ENCODE measurements around the gene RASEF. TPM values are rescaled to one million over a fixed set of nuclear protein-coding genes. Genes with fewer than 3 reads are reported as not detected.

RASEF gene
- total RNA-seq, 2 experiments from 2014 or later, result not detected

DNA sequence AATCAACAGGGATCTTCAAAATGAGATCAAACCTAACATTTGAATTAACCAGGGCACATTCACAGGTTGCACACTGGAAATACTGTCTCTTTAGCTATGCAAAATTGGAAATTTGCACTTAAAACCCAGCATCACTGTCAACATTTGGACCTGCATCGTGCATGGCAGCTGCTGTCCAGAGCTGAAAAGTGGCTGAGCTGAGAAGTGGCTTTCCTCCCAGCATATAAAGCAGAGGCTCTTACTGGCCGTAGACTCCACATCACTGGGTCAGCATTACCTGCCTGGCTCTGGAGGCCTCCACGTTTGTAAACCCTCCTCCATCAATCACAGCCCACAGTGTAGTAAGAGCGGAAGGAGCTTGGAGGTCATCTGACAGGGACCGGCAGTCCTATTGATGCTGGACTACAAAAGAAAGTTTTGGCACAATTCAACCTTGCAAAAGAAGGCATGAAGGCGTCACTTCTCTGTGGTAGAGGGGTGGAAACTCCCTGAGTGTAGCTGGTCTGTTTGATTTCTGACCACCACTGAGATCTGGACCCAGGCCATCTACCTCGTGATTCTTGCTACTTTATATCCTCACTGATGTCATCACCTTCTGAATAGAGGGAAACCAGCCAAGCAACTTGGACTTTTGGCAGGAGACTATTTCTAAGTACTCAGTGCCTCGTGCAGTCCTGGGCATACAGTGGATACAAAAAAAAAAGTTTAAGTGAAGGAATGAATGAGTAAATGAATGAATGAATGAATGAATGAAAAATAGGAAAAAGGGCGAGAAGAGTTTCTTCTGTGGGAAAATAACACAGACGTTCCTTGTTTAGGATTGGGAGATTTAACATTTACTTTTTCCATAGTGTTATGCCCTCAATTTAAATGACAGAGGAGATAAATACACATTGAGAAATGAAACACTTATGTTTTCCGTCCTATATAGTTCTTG, 14.8 kb downstream of the RASEF start:
- Mint-ChIP-seq H3K27ac (no peak overlapping the region), H3K4me3 (no peak overlapping the region), H3K27me3 (ENCODE audit: low read depth) (no peaks in the 10 kb centered on the region), H3K36me3 (ENCODE audit: low read depth) (no peaks in the 10 kb centered on the region), H3K4me1 (ENCODE audit: low read depth) (no peaks in the 10 kb centered on the region), H3K9me3 (ENCODE audit: insufficient read depth) (no peaks in the 10 kb centered on the region)
- DNase-seq (no peak), ATAC-seq (no peak)
- ChIA-PET POLR2A (no interaction called here), CTCF (no interaction called here)

DNA sequence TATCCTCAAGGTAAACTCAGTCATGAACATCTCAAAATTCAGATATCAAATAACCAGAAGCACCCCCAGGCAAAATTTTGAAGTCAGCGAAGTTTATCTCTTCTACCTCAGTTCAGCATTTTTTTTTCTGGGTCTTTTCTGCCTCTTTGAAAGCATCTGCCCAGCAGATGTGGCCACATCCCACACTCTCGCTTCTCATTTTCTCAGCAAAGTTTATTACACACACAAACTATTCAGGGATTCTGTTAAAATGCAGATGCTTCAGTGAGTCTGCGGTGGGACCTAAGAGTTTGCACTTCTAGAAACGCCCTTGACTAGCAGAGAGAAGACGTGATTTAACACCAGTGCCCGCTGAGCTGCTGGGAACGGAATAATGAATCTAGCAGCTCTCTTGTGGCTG, 19.3 kb downstream of the RASEF start:
- POLR2A ChIA-PET, result no interaction called here
- H3K36me3 Mint-ChIP-seq (ENCODE audit: low read depth), result no peaks in the 10 kb centered on the region
- ATAC-seq (no peak), DNase-seq (no peak)
- H3K27me3 Mint-ChIP-seq (ENCODE audit: low read depth), result peaks cover 5% of the 10 kb centered on the region
- H3K4me3 Mint-ChIP-seq, result no peak overlapping the region
- no peak overlapping the region for H3K27ac Mint-ChIP-seq
- CTCF ChIA-PET, result no interaction called here
- H3K4me1 Mint-ChIP-seq (ENCODE audit: low read depth), result no peaks in the 10 kb centered on the region
- H3K9me3 Mint-ChIP-seq (ENCODE audit: insufficient read depth), result no peaks in the 10 kb centered on the region

GRCh38 chr9:83041771-83042170, 21.2 kb downstream of the RASEF start:
- H3K27me3 Mint-ChIP-seq (ENCODE audit: low read depth), result peaks cover 5% of the 10 kb centered on the region
- no peaks in the 10 kb centered on the region for H3K4me1 Mint-ChIP-seq (ENCODE audit: low read depth)
- ChIA-PET CTCF (no interaction called here), POLR2A (no interaction called here)
- H3K36me3 Mint-ChIP-seq (ENCODE audit: low read depth), result no peaks in the 10 kb centered on the region
- ATAC-seq (no peak), DNase-seq (no peak)
- no peak overlapping the region for H3K4me3 Mint-ChIP-seq
- no peak overlapping the region for H3K27ac Mint-ChIP-seq
- no peaks in the 10 kb centered on the region for H3K9me3 Mint-ChIP-seq (ENCODE audit: insufficient read depth)

- Mint-ChIP-seq H3K27ac (no peak overlapping the region), H3K27me3 (ENCODE audit: low read depth) (peaks cover 11% of the 10 kb centered on the region), H3K4me3 (no peak overlapping the region), H3K4me1 (ENCODE audit: low read depth) (no peaks in the 10 kb centered on the region), H3K36me3 (ENCODE audit: low read depth) (no peaks in the 10 kb centered on the region), H3K9me3 (ENCODE audit: insufficient read depth) (no peaks in the 10 kb centered on the region)
- no peak for DNase-seq
- ChIA-PET CTCF (no interaction called here), POLR2A (no interaction called here)
- no peak for ATAC-seq
These were observed 23.6 kb downstream of the RASEF start for GRCh38 chr9:83039303-83039702.

GRCh38 chr9:83036043-83036442, 26.9 kb downstream of the RASEF start:
- DNase-seq (no peak), ATAC-seq (no peak)
- ChIA-PET POLR2A (no interaction called here), CTCF (no interaction called here)
- Mint-ChIP-seq H3K9me3 (ENCODE audit: insufficient read depth) (no peaks in the 10 kb centered on the region), H3K4me3 (no peak overlapping the region), H3K4me1 (ENCODE audit: low read depth) (no peaks in the 10 kb centered on the region), H3K36me3 (ENCODE audit: low read depth) (no peaks in the 10 kb centered on the region), H3K27ac (no peak overlapping the region), H3K27me3 (ENCODE audit: low read depth) (peaks cover 15% of the 10 kb centered on the region)

DNA sequence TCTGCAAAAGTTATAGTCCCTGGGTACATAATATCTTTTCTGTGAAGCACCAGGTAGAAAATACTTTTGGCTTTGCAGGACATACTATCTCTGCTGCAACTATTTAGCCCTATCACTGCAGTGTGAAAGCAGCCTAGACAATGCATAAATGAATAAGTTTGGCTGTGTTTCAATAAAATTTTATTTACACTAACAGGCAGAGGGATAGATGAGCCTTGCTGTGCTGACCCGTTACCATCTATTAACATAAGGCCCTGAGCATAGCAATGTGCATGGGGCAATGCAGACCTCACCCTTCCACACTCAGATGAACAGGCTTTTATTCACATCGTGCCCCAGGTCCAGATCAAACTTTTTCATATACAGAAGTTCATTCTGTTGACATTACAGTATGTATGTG, 27.8 kb downstream of the RASEF start:
- ATAC-seq, result no peak

GRCh38 chr9:83034587-83034986, 28.4 kb downstream of the RASEF start:
- Mint-ChIP-seq H3K4me3 (no peak overlapping the region), H3K27me3 (ENCODE audit: low read depth) (peaks cover 17% of the 10 kb centered on the region), H3K4me1 (ENCODE audit: low read depth) (no peaks in the 10 kb centered on the region), H3K9me3 (ENCODE audit: insufficient read depth) (no peaks in the 10 kb centered on the region), H3K36me3 (ENCODE audit: low read depth) (no peaks in the 10 kb centered on the region), H3K27ac (no peak overlapping the region)
- ChIA-PET CTCF (no interaction called here), POLR2A (no interaction called here)
- DNase-seq (no peak), ATAC-seq (no peak)

More for the DNA sequence above, 27.8 kb downstream of the RASEF start:
- peaks cover 17% of the 10 kb centered on the region for H3K27me3 Mint-ChIP-seq (ENCODE audit: low read depth)
- DNase-seq, result no peak
- H3K9me3 Mint-ChIP-seq (ENCODE audit: insufficient read depth), result no peaks in the 10 kb centered on the region
- H3K4me1 Mint-ChIP-seq (ENCODE audit: low read depth), result no peaks in the 10 kb centered on the region
- POLR2A ChIA-PET, result no interaction called here
- CTCF ChIA-PET, result no interaction called here
- no peak overlapping the region for H3K4me3 Mint-ChIP-seq
- H3K27ac Mint-ChIP-seq, result no peak overlapping the region
- H3K36me3 Mint-ChIP-seq (ENCODE audit: low read depth), result no peaks in the 10 kb centered on the region

GRCh38 chr9:83034026-83034425, 28.9 kb downstream of the RASEF start:
- peaks cover 15% of the 10 kb centered on the region for H3K27me3 Mint-ChIP-seq (ENCODE audit: low read depth)
- DNase-seq (no peak), ATAC-seq (no peak)
- no peak overlapping the region for H3K4me3 Mint-ChIP-seq
- H3K27ac Mint-ChIP-seq, result no peak overlapping the region
- POLR2A ChIA-PET, result no interaction called here
- CTCF ChIA-PET, result no interaction called here
- no peaks in the 10 kb centered on the region for H3K4me1 Mint-ChIP-seq (ENCODE audit: low read depth)
- no peaks in the 10 kb centered on the region for H3K9me3 Mint-ChIP-seq (ENCODE audit: insufficient read depth)
- H3K36me3 Mint-ChIP-seq (ENCODE audit: low read depth), result no peaks in the 10 kb centered on the region

GRCh38 chr9:83032065-83032625, 30.8 kb downstream of the RASEF start:
- H3K36me3 Mint-ChIP-seq (ENCODE audit: low read depth), result no peaks in the 10 kb centered on the region
- ATAC-seq, result no peak
- no peaks in the 10 kb centered on the region for H3K4me1 Mint-ChIP-seq (ENCODE audit: low read depth)
- H3K9me3 Mint-ChIP-seq (ENCODE audit: insufficient read depth), result no peaks in the 10 kb centered on the region
- H3K27me3 Mint-ChIP-seq (ENCODE audit: low read depth), result peaks cover 15% of the 10 kb centered on the region
- H3K4me3 Mint-ChIP-seq, result no peak overlapping the region
- no peak for DNase-seq
- POLR2A ChIA-PET, result no interaction called here
- no peak overlapping the region for H3K27ac Mint-ChIP-seq
- CTCF ChIA-PET, result no interaction called here

DNA sequence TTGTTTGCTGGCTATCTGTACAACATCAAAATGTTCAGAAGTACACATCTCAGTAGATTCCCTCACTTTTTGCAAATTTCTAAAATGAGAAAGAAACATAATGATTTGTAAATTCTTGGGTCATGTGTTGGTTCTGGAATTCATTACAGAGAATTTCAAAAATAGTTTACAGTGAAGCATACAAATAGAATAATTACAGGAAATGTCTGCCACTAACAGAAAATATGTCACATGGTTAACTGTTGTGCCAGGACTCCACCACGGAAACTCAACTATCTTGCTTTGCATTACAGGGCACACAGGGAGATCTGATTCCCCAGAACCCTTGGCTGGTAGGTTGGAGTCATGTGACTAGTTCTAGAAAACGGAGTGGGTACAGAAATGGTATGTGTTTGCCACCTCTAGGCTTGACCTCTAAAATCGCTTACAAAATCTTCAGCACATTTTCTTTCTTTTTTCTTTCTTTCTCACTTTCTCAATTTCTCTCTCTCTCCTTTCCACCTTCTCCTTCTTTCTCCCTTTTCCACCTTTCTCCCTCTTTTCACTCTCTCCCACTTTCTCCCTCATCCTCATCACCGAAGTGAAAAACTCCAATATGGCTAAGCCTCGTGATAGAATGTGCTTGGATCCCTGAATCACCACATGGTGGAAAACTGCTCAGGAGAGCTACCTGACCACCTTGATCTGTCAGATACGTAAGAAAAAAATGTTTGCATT, 32.4 kb downstream of the RASEF start:
- H3K27ac Mint-ChIP-seq, result no peak overlapping the region
- H3K27me3 Mint-ChIP-seq (ENCODE audit: low read depth), result peaks cover 11% of the 10 kb centered on the region
- CTCF ChIA-PET, result no interaction called here
- H3K9me3 Mint-ChIP-seq (ENCODE audit: insufficient read depth), result no peaks in the 10 kb centered on the region
- POLR2A ChIA-PET, result no interaction called here
- no peak for ATAC-seq
- no peak overlapping the region for H3K4me3 Mint-ChIP-seq
- no peaks in the 10 kb centered on the region for H3K4me1 Mint-ChIP-seq (ENCODE audit: low read depth)
- DNase-seq, result no peak
- no peaks in the 10 kb centered on the region for H3K36me3 Mint-ChIP-seq (ENCODE audit: low read depth)

DNA sequence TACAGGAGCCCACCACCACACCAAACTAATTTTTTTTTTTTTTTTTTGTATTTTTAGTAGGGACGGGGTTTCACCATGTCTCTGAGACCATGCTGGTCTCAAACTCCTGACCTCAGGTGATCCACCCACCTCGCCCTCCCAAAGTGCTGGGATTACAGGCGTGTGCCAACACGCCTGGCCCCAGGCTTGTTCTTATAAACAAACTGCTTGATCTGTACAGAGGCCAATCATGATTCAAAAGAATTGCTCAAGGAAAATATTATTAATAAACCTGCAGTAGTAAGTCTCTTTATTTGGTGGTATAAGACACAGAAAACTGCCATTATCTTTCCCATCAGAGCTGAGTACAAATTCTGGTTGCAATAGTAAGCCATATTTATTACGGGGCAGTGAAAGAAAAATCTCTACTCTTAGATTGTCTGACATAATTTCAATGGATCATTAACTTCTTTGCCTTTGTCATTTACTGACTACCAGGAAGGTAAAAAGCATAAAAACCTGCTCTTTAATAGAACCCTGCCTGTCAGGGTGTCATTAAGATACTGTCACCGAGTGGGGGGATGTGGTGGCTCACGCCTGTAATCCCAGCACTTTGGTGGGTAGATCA, 33.3 kb downstream of the RASEF start:
- CTCF ChIA-PET, result no interaction called here
- POLR2A ChIA-PET, result no interaction called here

More for the DNA sequence above, 33.3 kb downstream of the RASEF start:
- H3K36me3 Mint-ChIP-seq (ENCODE audit: low read depth), result no peaks in the 10 kb centered on the region
- no peaks in the 10 kb centered on the region for H3K4me1 Mint-ChIP-seq (ENCODE audit: low read depth)
- ATAC-seq (no peak), DNase-seq (no peak)
- no peaks in the 10 kb centered on the region for H3K9me3 Mint-ChIP-seq (ENCODE audit: insufficient read depth)
- no peak overlapping the region for H3K27ac Mint-ChIP-seq
- H3K27me3 Mint-ChIP-seq (ENCODE audit: low read depth), result peaks cover 8% of the 10 kb centered on the region
- H3K4me3 Mint-ChIP-seq, result no peak overlapping the region

All from activated CD8-positive, alpha-beta T cell treated with anti-CD3 and anti-CD28 coated beads, Interleukin-2, amount 10 ng/mL, durations not matched to agents 7 days and 5 days (primary cell).